WERI-Rb-1 (cell line): Measurements from ENCODE around the gene TMEM219.

Experiments used
- DNase-seq: peaks from one replicate; pipeline ENCODE4 v3.0.0-alpha.2; 2020
- H3K27ac ChIP-seq: fragments of 250-450 bp; sonication (Bioruptor Pico); 2 replicates; pipeline ENCODE4 v1.5.1; 2020; ENCODE audit warnings: mild to moderate bottlenecking, moderate library complexity
- H3K27me3 ChIP-seq: fragments of 250-450 bp; sonication (Bioruptor Pico); 2 replicates; pipeline ENCODE4 v1.5.1; 2021; ENCODE audit warnings: mild to moderate bottlenecking, low read depth, moderate library complexity; ENCODE audit not compliant: insufficient read depth, severe bottlenecking
- H3K36me3 ChIP-seq: fragments of 250-450 bp; sonication (Bioruptor Pico); 2 replicates; pipeline ENCODE4 v1.5.1; 2020; ENCODE audit warnings: mild to moderate bottlenecking, moderate library complexity
- H3K4me3 ChIP-seq: 2 replicates; pipeline ENCODE4 v1.5.1; 2011; ENCODE audit warnings: low read depth, mild to moderate bottlenecking, control low read depth, low read length
- H3K9me3 ChIP-seq: fragments of 250-450 bp; sonication (Bioruptor Pico); 2 replicates; pipeline ENCODE4 v1.5.1; 2021; ENCODE audit warnings: mild to moderate bottlenecking, moderate library complexity; ENCODE audit not compliant: severe bottlenecking
- TF ChIP-seq, protein P1 (sequence below): IDR thresholded peaks from 2 replicates; pipeline ENCODE4 v1.5.1; 2011; ENCODE audit warnings: low read depth, mild to moderate bottlenecking, control low read depth, inconsistent platforms, low read length

TMEM219 gene

DNA sequence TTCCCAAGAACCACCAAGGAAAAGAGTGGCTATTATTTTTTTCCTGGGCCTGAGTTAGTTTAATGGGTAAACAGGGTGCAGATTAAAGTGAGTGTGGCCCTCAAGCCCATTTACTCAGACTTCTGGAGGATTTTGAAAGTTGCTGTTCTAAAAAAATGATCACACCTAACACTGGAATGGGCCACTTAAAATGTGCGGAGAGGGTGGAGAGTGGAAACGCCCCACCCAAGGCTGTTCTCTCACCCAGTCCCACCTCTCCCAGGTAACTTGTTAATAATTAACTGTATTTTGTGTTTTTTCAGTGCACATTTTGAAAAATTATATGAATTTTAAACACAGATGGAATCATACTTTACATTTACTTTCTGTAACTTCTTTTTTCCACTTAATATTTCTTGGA lies 28.2 kb downstream of the TMEM219 start:
- H3K27me3 ChIP-seq = no peaks in the 10 kb centered on the region
- DNase-seq = no peak
- H3K9me3 ChIP-seq = no peaks in the 10 kb centered on the region
- H3K27ac ChIP-seq = peak overlapping the region; percentile 77
- H3K36me3 ChIP-seq = peaks cover 89% of the 10 kb centered on the region
- TF ChIP-seq, protein P1, sequence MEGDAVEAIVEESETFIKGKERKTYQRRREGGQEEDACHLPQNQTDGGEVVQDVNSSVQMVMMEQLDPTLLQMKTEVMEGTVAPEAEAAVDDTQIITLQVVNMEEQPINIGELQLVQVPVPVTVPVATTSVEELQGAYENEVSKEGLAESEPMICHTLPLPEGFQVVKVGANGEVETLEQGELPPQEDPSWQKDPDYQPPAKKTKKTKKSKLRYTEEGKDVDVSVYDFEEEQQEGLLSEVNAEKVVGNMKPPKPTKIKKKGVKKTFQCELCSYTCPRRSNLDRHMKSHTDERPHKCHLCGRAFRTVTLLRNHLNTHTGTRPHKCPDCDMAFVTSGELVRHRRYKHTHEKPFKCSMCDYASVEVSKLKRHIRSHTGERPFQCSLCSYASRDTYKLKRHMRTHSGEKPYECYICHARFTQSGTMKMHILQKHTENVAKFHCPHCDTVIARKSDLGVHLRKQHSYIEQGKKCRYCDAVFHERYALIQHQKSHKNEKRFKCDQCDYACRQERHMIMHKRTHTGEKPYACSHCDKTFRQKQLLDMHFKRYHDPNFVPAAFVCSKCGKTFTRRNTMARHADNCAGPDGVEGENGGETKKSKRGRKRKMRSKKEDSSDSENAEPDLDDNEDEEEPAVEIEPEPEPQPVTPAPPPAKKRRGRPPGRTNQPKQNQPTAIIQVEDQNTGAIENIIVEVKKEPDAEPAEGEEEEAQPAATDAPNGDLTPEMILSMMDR = no peak
- H3K4me3 ChIP-seq = no peak overlapping the region

DNA sequence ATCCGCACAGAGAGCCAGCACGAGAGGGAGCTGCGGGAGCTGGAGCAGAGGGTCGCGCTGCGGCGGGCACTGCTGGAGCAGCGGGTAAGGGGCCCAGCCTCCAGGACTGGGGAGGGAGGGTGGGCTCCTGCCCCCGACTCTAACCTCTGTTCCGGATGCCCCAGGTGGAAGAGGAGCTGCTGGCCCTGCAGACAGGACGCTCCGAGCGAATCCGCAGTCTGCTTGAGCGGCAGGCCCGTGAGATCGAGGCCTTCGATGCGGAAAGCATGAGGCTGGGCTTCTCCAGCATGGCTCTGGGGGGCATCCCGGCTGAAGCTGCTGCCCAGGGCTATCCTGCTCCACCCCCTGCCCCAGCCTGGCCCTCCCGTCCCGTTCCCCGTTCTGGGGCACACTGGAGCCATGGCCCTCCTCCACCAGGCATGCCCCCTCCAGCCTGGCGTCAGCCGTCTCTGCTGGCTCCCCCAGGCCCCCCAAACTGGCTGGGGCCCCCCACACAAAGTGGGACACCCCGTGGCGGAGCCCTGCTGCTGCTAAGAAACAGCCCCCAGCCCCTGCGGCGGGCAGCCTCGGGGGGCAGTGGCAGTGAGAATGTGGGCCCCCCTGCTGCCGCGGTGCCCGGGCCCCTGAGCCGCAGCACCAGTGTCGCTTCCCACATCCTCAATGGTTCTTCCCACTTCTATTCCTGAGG lies 29.1 kb downstream of the TMEM219 start:
- Histone ChIP-seq H3K27ac (no peak overlapping the region), H3K4me3 (no peak overlapping the region), H3K36me3 (peaks cover 82% of the 10 kb centered on the region), H3K27me3 (no peaks in the 10 kb centered on the region), H3K9me3 (no peaks in the 10 kb centered on the region)
- DNase-seq = no peak
- TF ChIP-seq, protein P1 = no peak

DNA sequence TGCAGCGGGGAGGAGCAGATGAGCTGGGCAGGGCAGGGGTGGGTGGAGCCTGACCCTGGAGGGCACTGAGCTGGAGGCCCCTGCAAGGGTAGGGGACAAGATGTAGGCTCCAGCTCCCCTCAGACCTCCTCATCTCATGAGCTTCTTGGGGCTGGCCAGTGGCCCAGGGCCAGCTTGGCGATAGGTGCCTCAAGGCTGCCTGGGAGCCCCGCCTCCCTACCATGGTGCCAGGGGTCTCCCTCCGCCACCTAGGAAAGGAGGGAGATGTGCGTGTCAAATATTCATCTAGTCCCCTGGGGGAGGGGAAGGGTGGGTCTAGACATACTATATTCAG lies 29.7 kb downstream of the TMEM219 start:
- Histone ChIP-seq H3K27me3 (no peaks in the 10 kb centered on the region), H3K9me3 (no peaks in the 10 kb centered on the region), H3K4me3 (no peak overlapping the region), H3K36me3 (peaks cover 77% of the 10 kb centered on the region), H3K27ac (no peak overlapping the region)
- TF ChIP-seq, protein P1 = no peak
- no peak for DNase-seq

DNA sequence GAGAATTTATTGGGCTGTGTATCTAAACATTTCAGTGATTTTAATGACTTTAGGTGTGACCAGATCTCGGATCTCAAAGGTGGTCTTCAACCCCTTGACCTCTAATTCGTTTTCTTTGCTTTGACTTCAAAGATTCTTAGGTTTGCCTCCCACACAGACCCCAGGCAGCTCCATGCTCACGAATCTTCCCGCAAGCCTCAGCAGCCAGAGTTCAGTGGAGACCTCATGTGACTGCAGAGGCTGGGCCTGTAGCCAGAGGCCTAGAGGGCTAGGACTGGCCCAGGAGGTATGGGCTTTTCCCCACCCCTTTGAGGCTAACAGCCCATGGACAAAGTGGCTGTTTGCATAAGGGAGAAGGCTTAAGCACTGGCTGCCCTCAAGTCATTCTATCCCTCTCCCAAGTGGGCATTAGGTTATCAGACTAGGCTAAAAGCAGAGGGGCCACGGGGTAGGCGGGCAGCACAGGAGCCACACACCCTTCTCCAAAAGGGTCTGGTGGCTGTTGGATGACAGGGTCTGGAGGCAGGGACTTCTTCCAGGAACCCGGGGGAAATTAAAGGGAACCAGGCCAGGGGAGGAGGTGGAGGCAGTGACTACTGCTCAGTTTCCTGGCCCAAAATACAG lies 30.6 kb downstream of the TMEM219 start:
- Histone ChIP-seq H3K27ac (no peak overlapping the region; the same call in 1 of the 2 replicates), H3K4me3 (no peak overlapping the region), H3K36me3 (peaks cover 77% of the 10 kb centered on the region), H3K27me3 (no peaks in the 10 kb centered on the region), H3K9me3 (no peaks in the 10 kb centered on the region)
- TF ChIP-seq, protein P1 = no peak
- DNase-seq = no peak

DNA sequence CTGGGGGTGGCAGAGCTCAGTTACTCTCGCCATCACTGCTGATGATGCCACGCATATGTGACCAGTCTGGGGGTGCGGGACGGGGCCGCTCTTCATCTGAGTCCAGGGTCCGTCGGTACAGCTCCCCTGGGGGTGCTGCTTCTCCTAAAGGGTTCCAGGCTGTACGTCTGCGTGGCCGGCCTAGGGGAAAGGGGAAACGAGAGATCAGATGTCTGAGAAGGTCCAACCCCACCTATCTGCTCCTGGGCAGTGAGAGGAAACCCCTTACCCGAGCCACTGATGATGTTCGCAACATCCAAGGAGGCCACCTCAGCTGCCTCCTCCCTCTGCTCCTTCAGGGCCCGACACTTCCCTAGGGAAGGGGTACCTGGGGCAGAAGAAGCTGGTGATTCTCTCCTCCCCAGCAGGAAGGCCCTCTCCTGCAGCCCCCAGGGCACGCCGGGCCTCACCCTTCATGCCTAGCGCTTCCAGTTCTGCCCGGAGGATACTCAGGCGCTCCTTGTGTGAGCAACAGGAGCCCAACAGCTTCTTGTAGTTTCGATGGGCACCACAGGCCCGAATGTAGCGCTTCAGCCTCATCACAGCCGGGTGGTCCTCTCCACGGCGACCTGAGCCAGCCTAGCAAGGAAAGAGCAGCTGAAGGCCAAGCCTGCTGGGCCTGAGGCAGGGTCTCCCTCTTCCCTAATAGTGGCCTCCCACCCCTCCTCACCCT lies 31.5 kb downstream of the TMEM219 start:
- no peak overlapping the region for H3K4me3 ChIP-seq
- TF ChIP-seq, protein P1 = no peak
- DNase-seq = no peak
- no peak overlapping the region for H3K27ac ChIP-seq
- no peaks in the 10 kb centered on the region for H3K27me3 ChIP-seq
- peaks cover 74% of the 10 kb centered on the region for H3K36me3 ChIP-seq
- no peaks in the 10 kb centered on the region for H3K9me3 ChIP-seq
